ENCODE results near the gene DENND2A.
"Not testable (repeated sequence)": the region's sequence is repeated elsewhere in the genome, so short reads cannot be mapped to it uniquely, and the experiment has no call there.

Gene DENND2A

DNA sequence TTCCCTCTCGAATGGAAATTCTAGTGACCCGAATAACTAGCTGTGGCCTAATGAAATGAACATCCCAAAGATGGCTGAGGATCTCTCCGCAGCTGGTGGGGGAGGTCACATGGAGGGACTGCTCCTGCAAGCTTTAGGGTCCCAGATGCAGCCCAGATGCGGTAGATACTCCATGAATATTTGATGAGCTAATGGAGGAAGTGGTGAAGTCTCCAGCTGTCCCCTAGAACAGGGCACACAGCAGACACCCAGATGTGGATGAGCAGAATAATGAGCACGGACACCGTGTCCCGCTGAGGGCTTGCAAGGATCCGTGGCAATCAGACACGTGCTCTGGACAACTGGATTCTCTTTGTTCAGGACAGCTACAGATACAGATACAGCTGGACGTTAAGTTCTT is 59.2 kb downstream of the DENND2A start:
- no peak for DNase-seq

DNA sequence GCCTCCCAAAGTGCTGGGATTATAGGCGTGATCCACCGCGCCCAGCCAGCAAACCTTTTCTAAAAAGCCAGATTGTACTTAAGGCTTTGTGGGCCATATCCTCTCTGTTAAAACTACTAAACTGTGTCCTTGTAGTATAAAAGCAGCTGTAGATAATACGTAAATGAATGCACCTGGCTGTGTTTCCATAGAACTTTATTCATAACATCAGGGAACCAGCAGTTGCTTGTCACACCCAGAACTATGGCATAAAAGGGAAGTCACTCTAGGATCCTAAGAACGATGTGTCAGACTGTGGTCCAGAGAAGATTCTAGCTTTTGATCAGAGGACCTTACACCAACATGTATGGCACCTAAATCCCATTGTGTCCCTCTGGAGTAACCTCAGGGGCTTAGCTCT is 63.0 kb downstream of the DENND2A start:
- no peak for DNase-seq

DNA sequence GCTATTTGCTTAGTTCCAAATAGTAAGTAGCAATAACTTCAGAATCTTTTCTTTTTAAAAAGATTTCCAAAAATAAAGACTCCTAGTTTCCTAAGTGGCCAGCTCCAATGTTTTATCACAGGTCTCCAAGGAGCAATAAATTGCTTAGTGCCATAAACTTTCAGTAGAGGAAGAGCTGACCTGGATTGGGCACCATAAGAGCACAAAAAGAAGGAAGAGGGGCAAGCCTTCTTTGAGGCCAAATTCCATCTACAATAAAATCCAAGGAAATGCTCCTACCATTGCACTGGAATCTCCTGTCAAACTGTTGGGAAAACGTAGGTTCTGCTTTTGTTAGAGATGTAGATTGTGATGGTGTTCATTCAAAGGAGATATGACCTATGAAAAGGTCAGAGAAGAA is 64.0 kb downstream of the DENND2A start:
- DNase-seq, result no peak

DNA sequence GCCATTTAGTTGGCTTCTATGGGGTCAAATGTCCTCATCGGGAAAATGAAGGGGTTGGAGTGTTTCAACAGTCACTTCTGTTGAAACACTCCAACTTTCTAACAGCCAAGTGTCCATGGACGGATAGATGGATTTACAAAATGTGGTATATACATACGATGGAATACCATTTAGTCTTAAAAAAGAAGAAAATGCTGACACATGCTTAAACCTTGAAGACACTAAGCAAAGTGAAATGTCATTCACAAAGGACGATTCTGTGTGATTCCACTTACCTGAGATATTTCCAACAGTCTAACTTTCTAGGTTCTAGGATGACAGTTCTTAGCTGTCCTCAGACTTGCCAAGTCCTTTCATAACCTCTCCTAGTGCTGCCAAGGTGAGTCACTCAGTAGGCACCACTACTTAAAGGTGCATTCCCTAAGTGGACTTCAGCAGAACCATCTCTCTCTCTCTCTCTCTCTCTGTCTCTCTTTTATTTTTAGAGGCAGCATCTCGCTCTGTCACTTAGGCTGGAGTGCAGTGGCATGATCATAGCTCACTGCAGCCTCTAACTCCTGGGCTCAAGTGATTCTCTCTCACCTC is 69.0 kb downstream of the DENND2A start:
- no peak for DNase-seq

DNA sequence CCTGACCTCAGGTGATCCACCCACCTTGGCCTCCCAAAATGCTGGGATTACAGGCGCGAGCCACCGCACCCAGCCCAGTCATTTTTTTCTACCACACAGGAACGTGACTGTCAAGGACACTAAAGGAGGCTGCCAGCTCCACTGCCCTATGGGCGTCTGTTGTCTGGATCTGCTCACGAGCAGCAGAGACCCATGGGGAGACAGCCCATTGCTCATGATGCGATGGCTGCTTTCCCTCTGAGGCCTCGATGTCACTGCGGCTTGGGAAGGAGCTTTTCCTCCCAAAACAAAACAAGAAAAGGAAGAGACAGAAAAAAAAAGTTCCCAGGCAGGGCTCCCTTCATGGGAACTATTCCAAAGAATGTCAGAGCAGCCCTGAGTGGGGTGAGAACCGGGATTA is 70.5 kb downstream of the DENND2A start:
- no peak for DNase-seq

DNA sequence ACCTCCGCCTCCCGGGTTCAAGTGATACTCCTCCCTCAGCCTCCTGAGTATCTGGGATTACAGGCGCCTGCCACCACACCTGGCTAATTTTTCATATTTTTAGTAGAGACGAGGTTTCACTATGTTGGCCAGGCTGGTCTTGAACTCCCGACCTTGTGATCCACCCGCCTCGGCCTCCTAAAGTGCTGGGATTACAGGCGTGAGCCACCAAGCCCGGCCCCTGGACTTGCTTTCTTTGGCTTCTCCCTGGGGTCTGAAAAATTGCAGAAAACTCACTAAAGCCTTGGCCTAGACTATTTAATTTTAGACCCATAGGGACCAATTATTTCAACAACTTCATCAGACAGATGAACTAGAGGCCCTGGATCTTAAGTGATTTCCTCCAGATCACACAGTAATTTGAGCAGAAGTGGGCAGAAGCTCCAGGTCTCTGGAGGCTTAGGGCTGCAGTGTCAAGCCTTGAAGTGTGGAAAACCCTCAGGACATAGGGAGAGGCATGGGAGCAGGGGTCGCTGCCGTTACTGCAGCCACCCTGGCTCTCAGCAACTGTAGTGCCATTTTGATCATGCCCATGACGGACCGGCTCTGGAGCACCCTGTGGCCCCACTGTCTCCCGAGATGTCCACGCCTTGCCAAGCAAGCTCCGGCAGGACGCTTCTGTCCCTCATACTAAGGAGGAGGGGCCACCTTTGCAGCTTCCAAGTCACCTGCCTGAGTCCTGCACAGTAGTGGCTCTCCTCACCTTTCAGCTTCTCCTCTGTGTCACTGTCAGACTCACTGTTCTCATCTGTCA is 72.4 kb downstream of the DENND2A start:
- DNase-seq, result no peak

DNA sequence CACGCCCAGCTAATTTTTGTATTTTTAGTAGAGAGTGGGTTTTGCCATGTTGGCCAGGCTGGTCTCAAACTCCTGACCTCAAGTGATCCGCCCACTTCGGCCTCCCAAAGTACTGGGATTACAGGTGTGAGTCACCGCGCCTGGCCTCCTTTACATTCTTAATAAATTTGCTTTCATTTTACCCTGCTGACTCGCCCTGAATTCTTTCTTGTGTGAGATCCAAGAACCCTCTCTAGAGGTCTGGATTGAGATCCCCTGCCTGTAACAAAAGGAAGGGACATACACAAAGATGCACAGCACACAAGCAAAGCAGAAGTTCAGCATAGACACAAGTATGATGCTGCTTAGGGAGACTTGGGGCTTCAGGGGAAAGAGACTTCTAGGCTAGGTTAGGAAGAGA is 74.4 kb downstream of the DENND2A start:
- DNase-seq, result not testable (repeated sequence)

DNA sequence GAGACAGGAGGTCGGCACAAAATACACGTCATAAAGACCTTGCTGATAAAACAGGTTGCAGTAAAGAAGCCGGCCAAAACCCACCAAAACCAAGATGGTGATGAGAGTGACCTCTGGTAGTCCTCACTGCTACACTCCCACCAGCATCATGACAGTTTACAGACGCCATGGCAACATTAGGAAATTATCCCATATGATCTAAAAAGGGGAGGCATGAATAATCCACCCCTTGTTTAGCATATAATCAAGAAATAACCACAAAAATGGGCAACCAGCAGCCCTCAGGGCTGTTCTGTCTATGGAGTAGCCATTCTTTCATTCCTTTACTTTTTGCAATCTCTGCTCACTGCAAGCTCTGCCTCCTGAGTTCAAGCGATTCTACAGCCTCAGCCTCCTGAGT is 74.9 kb downstream of the DENND2A start:
- not testable (repeated sequence) for DNase-seq

DNA sequence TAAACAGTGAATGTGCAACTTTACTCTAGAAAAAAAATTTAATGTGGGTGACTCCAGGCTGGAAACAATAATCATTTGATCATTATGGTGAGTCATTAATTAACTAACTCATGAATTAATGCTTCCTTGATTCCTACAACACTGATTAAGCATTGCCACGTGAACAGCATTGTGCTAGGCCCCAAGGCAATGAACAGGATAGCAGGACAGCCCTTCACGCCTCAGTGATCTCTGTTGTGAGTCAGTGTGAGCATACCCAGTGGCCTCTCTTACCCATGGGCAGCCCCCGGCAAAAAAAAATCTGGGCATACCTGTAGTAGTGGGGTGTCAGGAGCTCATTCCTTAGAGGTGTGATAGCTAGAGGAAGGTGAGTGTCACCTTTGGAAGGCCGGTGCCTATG is 76.0 kb downstream of the DENND2A start:
- DNase-seq, result no peak

DNA sequence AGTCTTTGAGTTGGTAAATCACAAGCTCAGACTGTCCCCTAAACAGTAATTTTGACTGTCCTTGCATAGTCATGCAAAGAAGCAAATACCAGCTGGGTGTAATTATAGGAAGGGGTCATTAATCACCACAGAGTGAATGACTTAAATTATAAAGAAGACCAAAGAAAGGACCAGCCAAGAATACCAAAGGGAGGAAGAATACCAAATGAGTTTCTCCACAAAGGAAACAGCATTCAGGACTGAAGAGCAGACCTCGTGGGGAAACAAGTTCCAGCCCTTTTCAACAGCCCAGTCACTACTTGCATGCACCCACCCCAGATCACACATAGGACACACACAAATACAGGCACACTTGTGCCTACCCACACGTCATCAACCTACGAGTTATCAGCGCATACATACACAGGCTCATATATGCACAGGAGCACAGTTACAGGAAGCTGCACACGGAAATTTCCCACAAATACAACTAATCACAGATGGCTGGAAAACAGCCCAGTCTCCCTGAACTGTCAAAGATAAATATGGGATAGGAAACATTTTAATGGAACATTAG is 77.6 kb downstream of the DENND2A start:
- DNase-seq, result no peak

DNA sequence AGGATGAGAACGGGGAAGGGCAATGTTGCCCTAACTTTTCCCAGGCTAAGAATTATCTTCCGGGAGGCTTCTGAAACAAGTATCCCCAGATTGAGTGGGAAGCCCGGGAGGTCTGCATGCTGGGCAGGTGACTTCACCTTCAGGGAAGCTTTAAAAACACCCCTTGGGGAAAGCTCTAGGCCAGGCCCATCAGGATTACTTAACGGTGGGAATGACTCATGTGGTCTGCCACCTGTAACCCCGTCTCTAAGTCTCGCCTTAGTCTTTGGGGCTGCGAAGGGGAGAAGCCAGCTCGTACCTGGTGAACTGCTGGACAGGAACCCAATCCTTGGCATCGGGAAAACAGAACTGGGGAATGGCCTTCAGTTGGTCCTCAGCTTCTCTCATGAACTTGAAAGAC is 81.2 kb downstream of the DENND2A start:
- DNase-seq, result no peak

DNA sequence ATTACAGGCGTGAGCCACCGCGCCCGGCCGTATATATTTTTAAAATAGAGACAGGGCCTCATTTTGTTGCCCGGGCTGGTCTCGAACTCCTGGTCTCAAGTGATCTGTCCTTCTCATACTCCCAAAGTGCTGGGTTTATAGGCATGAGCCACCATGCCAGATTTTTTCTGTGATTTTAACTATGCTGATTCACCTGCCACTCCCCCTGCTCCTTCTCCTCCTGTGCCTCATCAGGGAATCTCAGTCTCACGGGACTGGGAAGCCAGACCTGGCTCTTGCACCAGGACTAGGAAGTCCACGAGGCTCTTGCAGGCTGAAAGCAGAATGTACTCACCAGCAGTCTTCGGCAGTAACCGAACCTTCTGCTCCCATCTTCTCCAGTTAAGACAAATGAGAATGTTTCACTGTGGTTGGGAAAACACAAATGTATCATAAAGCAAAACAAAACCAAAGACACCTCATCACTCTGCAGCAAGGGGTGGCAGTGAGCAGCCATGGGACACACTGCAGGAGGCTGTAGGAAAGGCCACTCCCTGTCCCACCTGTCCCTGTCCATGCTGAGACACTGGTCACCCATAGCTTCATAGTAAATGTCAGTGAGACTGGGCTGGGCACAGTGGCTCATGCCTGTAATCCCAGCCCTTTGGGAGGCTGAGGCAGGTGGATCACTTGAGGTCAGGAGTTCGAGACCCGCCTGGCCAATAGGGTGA is 82.6 kb downstream of the DENND2A start:
- DNase-seq, result no peak

DNA sequence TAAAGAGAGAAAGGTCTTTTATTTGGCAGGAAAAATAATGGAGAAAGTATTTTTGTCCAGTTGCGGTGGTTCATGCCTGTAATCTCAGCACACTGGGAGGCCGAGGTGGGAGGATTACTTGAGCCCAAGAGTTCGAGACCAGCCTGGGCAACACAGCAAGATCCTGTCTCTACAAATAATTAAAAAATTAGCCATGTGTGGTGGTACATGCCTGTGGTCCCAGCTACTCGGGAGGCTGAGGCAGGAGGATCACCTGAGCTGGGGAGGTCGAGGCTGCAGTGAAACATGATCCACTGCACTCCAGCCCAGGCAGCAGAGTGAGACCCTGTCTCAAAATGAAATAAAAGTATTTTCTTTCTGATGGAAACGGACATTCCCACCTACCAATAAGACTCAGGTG is 83.5 kb downstream of the DENND2A start:
- DNase-seq, result no peak

DNA sequence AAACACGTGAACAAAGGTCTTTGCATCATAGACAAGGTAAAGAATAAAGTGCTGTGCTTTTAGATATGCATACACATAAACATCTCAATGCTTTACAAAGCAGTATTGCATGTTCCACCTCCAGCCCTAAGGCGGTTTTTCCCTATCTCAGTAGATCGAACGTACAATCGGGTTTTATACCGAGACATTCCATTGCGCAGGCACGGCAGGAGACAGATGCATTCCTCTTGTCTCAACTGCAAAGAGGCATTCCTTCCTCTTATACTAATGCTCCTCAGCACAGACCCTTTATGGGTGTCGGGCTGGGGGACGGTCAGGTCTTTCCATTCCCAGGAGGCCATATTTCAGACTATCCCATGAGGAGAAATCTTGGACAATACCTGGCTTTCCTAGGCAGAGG is 87.4 kb downstream of the DENND2A start:
- not testable (repeated sequence) for DNase-seq

DNA sequence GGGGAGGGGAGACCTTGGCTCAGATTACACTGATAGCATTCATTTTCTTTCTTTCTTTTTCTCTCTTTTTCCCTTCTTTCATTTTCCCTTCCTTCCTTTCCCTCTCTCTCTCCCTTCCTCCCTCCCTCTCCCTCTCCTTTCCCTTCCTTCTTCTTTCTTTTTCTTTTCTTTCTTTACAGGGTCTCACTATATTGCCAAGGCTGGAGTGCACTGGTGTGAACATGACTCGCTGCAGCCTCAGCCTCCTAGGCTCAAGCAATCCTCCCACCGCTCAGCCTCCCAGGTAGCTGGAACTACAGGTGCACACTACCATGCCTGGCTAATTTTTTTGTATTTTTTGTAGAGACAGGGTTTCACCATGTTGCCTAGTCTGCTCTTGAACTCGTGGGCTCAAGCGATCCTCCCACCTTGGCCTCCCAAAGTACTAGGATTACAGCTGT is 88.4 kb downstream of the DENND2A start:
- DNase-seq, result no peak

DNA sequence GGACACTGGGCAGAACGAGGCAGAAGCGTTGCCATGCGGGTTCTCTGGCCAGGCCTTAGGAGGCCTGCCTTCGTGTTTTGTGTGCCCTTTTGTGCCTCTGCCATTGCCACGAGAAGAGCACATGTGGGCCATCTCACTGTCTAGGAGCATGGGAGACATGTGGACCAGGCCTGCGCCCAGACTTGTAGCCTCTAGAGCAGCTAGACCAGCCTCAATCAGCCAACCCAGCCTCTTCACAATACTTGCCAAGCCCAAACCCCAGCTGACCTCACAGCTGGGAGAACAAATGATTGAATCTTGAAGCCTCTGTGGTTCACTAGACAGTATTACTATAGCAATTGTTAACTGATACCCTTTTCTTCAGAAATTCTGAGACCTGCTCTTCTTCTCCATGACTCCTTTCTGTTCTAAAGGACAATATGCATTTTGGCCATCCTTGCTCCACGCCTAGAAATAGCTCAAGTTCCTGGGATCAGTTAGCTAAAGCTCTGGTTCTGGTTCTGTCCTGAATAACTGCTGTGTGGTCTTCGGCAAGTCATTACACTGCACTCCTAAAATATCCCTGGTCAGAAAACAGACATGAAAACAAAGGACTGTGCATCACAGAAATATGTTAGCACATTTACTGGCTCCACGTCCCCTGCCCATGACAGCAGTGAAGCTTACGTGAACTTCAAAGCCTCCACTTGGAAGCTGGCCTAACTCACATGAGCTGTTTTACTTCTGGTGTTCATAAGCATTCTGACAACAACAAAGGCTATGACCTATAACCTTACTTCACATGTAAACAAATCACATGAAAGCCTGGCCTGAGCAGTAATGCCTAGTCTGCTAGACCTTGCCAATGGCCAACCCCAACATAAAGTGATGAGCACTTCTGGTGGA is 89.0 kb downstream of the DENND2A start:
- no peak for DNase-seq

DNA sequence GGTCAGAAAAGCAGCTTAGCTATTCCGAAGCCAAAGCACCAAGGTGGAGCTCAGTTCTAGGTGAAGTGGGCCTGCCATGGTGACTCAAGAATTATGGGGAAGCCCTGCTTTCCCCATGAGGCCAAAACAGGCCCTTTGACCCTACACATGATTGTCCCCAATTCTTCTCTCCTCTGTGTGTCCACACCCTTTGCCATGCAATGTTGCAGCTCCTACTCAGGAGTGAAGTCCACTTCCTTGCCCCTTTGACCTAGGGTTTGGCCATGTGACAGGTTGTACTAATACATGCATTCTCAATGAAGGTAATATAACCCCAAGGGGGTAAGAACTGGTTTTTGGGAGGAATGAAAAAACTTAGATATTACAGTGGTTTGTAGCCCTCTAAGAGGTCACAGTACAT is 93.7 kb downstream of the DENND2A start:
- no peak for DNase-seq

DNA sequence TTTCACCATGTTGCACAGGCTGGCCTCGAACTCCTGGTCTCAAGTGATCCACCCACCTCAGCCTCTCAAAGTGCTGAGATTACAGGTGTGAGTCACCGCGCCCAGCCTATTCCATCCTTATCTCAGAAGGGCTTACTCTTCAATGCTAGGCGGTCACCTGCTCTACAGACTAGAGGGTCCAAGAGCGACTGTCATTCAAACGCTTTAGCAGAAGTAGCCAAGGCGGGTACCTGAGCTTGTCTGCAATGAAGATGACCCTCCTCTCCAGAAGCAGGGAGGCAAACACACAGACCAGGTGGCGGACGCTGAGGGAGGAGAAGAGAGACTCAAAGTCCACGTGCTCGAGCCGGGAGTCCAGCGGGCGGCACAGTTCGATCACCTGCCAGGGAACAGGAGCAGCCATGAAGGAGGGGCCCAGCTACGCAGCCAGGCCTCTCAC is 96.2 kb downstream of the DENND2A start:
- DNase-seq, result no peak

DNA sequence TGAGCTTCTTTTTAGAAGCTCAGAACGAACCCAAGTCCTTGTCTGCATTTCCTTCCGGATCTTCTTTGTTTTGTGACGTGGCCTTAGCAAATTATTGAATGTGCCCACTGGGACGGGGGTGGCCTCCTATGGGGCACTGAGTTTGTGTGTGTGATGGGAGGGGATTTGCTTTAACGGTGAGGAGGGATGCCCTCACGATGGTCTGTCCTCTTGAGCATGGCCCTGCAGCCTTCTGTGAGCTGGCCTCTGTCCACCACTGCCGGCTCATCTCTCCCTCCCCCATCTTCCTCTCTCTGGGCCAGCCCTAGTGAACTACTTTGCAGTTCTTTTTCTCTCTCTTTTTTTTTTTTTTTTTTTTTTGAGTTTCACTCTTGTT is 98.4 kb downstream of the DENND2A start:
- DNase-seq, result no peak

DNA sequence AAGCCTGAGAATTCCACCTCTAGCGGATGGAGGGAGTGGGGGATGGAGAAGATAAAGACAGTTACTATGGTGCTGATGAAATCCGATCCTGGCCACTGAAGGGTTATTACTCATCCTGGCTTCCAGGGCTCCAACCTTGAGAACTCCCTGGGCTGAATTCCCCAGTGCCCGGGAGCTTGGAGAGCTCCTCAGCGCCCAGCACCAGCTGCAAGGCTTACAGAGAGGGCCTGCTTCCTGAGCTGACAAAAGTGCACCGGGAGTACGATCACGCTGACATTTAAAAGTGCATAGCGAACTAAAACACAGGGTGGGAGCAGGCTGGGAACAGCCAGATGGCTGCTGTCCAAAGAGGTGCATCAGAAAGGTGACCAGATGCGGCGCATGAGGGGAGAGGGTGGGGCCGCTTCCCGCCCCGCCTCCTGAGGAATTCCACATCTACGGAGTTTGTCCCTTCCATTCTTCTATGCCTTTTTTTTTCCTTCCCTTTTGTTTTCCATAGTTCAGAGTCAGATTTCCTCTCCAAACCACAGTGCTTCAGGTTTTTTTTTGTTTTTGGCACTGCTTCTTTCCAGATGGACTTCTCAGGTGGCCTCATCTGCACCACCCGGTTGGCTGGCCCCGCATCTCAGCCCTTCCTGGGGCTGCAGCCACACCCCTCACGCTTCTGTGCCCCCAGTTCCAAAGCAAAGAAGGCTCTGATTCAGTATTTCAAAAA is 98.9 kb downstream of the DENND2A start:
- no peak for DNase-seq

DNA sequence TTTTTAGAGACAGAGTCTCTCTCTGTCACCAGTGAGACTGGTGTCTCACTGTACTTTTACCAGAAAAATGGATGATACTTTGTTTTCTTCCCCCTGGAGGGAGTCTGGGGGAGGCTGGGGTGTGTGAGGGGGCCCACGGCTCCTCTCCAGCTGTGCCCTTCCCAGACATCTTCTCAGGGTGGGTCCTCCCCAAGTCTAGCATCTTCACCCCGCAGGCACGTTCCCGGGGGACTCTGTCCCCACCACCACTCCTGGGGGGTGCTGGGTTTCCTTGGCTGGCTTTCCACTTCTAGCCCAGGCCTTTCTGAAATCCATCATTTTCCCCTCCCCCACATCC is 99.5 kb downstream of the DENND2A start:
- DNase-seq, result no peak

DNA sequence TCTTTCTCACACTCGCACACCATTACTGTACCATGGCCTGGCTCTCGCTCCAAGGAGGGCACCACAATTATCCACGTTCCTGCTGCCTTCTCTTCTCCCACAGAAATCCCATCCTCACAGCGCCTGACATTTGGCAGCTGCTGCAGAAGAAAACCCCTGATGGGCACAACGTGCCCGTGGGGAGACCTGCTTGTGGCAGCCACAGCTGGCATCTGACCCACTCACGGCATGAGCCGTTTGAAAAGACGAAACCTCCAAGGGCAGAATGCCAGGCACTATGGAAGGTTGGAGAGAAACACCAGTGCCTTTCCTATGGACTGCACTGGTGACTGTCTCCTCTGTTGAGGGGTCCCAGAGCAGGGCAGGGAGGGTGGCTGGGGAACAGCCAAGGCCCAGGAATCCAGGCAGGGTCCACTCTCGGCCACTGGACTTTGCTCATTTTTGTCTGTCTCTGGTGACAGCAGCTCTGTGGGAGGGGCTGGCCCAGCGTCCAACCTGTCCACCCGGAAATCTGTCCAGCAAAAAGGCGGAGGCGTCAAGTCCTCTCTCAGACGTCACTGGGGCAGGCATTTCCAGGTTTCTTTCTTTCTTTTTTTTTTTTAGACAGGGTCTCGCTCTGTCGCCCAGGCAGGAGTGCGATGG is 100.4 kb downstream of the DENND2A start:
- DNase-seq, result no peak

All from stimulated activated CD4-positive, alpha-beta T cell treated with anti-CD3 and anti-CD28 coated beads, Interleukin-15, amount 100 ng/mL, for 24 hours (primary cell).